Stimulated activated CD4-positive, alpha-beta T cell treated with anti-CD3 and anti-CD28 coated beads, Interleukin-4, amount 100 ng/mL, for 1 hour (primary cell): Measurements from ENCODE around the gene LYST.
"Not testable (repeated sequence)": the region's sequence is repeated elsewhere in the genome, so short reads cannot be mapped to it uniquely, and the experiment has no call there.

ENCODE experiments used
- DNase-seq: peaks from one replicate; pipeline ENCODE4 v3.0.0-alpha.2; 2020

LYST gene

GRCh38 chr1:235866205-235866912 lies at the start of gene LYST:
Gene LYST (minus strand): TSS chr1:235866906. CDS start chr1:235830417, 36,489 bp downstream.
- peak; percentile 52 for DNase-seq

DNA sequence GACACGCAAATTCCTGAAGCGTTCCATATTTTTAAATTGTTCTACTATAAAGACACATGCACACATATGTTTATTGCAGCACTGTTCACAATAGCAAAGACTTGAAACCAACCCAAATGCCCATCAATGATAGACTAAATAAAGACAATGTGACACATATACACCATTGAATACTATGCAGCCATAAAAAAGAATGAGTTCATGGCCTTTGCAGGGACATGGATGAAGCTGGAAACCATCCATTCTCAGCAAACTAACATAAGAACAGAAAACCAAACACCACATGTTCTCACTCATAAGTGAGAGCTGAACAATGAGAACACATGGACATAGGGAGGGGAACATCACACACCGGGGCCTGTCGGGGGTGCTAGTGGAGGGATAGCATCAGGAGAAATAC lies 48.8 kb upstream of the LYST start:
- not testable (repeated sequence) for DNase-seq

DNA sequence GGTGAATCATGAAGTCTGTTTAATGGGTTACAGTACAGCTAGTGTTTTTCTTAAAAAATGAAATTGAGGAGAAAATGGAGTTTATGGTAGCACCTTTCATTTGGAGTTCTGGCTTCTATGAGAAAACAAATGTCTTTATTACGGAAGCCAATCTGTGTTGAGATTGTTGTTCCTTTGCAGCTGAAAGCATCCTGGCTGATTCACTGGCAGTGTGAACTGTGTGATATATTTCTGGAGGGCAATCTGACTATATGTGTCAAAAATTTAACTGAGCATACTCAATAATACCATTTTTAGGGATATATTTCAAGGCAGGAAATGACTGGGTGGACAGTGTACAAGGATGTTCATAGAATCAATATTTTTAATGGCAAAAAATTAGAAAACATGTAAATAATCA lies 46.6 kb upstream of the LYST start:
- no peak for DNase-seq

DNA sequence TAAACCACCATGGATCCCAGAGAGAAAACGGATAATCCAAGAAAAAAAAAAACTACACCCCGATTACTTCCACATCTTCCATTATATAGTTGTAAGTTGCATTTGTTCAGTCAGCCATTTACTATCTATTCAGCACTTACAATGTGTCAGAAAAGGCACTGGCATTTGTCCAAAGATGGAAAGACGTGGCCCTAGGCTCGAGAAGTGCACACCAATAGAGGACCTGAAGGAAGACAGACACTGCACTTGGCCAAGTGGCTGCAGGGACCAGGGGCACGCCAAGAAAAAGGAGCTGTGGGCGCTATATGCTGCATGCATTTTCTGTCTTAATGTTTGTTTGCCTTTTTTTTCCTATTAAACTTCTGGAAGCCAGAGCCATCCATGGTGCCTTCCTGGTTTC lies 45.2 kb upstream of the LYST start:
- no peak for DNase-seq

DNA sequence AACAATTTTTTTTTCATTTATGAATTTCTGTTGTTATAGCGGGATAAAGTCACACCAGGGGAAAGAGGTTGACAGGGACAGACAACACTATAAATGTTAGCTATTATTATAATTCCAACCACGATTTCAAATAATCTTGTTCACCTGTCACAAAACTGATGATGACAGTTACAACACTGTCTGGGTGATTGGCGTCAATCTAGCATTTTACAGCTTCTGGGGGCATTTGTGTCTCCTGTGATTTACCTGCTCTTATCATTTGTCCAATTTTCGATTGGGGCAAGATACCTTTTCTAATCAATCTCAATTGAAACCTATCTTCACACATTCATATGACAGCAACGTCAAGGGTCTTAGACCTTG lies 44.6 kb upstream of the LYST start:
- DNase-seq, result no peak

DNA sequence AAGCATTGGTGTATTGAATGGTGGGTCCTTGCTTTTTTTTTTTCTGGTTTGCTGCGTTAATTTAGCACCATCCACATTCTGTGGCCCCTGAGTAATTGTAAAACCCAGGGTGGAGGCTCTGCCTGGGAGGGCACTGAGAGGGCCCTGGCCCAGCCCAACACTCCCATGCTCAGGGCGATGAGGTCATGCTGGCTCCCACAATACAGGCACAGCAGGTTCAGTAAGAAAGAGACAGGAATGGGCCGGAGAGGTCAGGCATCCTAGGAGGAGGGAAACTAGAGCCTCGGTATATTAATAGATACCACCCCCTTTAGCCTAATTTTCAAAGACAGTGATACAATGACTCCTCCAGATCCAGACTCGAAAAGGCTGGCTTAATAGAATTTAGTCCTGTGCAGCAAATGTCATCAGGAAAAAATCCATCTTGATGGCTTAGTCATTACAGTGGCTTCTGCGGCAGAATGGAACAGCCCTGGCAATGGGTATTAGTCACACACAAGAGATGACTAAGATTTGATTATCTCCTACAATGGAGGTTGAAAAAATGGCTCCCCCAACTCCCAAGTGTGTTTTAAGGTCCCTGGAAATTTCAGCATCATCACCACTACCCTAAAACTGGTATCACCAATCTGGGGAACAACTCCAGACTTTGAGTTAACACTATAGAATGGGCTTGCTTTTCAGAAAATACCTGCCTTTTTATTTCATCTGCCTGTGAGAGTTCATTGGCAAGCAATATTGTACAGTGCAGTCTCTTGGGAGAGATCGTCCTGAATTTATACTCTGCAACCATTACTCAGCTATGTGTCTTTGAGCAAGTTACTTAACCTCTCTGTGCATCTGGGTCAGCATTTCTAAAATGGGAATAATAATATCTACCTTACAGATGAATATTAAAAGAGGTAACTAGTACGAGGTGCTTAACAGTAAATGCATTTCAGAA lies 43.9 kb upstream of the LYST start:
- no peak for DNase-seq

- DNase-seq, result no peak
These were observed 42.2 kb upstream of the LYST start for GRCh38 chr1:235908742-235909520.

DNA sequence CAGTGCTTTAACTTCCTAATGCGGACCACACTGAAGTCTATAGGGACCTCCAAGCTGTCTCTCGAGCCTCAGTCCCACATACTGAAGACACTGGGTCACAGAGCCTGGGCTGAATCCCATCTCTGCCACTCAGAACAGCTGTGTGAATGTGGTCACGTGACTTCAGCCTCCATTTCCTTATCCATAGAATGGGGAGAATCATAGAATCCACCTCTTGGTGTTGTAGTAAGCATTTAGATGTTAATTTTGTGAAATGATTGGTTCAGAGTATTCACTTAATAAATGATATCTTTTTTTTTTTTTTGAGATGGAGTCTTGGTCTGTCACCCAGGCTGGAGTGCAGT lies 41.2 kb upstream of the LYST start:
- no peak for DNase-seq

GRCh38 chr1:235907187-235907896 lies 40.6 kb upstream of the LYST start:
- no peak for DNase-seq

DNA sequence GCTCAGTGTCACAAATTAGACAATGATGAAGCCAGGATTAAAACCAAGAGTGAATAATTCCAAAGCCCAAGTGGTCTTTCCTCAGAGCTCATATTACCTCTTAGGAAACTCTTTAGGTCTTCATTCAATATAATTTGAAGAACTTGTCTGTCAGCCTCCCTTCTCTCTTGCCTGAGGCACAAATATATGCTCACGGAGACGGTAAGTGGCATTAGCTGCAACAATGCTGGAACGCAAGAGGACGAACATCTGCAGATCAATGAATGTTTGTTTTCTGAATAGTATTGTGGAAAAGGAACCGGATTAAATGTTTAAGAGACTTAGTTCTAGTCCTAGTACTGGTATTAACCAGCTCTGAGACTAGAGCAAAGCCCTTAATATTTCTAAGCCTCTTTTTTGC lies 39.7 kb upstream of the LYST start:
- no peak for DNase-seq

GRCh38 chr1:235903809-235904208 lies 37.1 kb upstream of the LYST start:
- DNase-seq, result not testable (repeated sequence)

DNA sequence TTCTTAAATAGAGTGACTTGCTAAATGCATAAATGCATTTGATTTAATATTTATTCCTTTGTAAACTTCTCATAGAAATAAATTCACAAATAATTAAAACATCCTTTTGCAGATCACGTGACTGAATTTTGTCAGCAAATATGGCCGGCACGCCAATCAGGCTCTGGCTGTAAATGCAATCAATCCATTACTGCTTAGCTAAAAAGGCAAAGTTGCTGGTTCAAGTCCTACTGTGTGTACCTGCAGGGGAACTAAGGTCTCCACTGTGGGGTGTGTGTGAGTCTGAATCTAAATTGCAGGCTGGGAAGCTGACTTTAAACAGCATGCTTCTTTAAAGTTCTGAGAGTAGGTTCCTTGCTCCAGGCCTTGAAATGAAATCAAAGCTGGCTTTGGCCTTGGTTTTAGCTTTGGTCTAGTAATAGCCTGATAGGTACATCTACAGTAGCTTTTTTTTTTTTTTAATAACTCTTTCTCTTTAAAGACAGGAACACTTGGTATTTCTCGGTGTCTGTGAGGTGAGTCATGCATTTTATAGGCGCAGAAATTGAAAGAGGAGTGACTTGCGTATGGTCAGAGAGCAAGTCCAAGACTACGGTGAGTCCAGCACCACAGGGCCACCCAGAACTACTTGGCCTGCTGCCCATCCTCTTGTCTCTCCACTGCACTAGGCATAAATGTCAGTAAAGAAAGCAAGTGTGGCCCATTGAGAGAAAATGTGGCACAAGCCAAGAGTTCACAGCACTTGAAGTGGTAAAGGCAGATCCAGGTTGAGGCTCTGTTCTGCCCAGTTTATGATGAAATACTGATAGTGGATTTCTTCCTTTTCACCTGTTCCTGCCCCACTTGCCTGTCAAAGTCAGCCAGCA lies 36.2 kb upstream of the LYST start:
- DNase-seq, result no peak

GRCh38 chr1:235901461-235901860 lies 34.8 kb upstream of the LYST start:
- DNase-seq, result no peak

GRCh38 chr1:235898126-235898525 lies 31.4 kb upstream of the LYST start:
- no peak for DNase-seq

DNA sequence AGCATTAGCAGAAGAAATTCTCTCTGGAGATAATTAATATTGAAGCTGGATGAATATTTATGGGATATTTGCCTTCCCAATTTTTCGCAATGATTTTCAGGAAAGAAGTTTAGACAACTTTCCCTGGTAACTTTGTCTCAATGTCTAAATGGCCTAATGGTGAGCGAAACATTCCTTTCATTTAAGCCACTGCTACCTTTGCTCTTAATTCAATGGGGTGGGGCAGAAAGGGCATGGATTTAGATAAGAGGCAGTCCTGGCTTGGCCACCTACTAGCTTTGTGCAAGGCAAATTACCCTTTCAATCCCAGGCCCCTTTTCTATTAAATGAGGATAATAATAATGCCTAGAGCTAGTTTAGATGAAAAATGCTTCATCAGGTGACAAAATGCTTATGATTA lies 27.1 kb upstream of the LYST start:
- DNase-seq, result no peak

GRCh38 chr1:235892734-235893413 lies 26.2 kb upstream of the LYST start:
- DNase-seq, result no peak

- DNase-seq, result no peak
These were observed 25.5 kb upstream of the LYST start for GRCh38 chr1:235892202-235892601.

DNA sequence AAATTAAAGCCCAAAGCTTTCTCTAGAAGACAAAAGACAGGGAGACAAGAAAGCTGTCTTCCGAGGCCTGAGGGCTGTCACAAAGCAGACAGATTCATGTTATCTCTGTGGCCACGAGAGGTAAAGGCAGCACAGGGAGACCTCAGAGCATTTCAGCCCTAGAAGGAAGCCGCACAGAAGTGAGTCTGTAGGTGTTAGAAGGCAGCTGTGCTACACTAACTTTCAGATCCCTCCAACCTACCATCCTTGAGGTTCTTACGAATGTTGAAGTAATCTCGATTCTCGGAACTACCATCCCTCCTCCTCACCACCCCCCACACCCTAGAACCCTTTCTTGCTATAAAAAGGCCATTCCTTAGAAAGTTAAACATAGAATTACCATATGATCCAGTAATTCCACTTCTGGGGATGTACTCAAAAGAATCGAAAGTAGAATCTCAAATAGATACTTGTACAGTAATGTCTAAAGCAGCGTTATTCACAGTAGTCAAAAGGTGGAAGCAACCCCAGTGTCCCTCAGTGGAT lies 21.5 kb upstream of the LYST start:
- DNase-seq, result peak; percentile 50

GRCh38 chr1:235887676-235888075 lies 21.0 kb upstream of the LYST start:
- DNase-seq, result no peak

DNA sequence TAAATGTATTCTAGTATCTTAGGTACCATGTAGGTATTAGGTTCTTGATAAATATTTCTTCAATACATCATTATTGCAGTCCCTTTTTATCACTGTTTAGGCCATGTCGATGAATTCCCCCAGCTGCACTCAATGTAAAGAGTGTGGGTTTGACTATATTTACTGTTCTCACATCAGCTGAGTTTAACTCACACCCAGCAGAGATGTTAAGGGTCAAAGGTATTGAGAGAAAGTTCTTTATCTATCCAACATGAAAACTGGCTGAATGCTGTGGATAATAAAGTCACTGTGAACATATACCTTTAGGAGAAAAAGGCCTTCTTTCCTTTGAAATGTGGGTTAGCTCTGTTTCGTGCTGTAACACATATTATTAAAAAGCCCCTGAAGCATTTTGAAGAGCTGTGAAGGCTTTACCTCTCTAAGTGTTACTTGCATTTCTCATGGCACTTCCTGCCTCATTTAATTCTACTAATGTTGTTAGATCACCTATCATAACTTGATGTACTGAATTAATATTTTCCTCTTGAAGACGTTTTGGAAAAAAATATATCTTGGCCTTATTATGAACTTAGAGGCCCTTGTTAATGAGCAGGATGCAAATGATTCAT lies 19.1 kb upstream of the LYST start:
- no peak for DNase-seq
